GM12878 (cell line): ENCODE results near the gene TRIM60. TPM values are rescaled to one million over a fixed set of nuclear protein-coding genes. Genes with fewer than 3 reads are reported as not detected.

Experiments used
- ATAC-seq: fragments of 200-7000 bp; cut with Tn5 transposase; 3 replicates; pipeline ENCODE4 v1.9.1; 2020; ENCODE audit warnings: mild to moderate bottlenecking, moderate library complexity
- BruUV-seq: library from RNA; stranded (reverse); fragments of 400-500 nt; replicated peaks from 2 replicates; lab custom pipeline; 2021; lab: Mats Ljungman, UMichigan
- CTCF ChIA-PET: fragments of 300-600 bp; sonication (Branson Sonifier 250); formaldehyde crosslinking; extraction: SDS; loops from one replicate; lab custom pipeline; 2021; ENCODE audit warnings: inconsistent platforms; lab: Yijun Ruan, JAX
- POLR2A ChIA-PET: fragments of 350-600 bp; formaldehyde crosslinking; extraction: SDS; loops from one replicate; lab custom pipeline; 2021; ENCODE audit warnings: inconsistent platforms; lab: Charles Lee
- RAD21 ChIA-PET: fragments of 300-600 bp; sonication (Branson Sonifier 250); formaldehyde crosslinking; loops from one replicate; lab custom pipeline; 2023; ENCODE audit warnings: antibody characterized with exemption; ENCODE audit not compliant: unreplicated experiment; lab: Charles Lee
- SMC1A ChIA-PET: fragments of 300-600 bp; sonication (Branson Sonifier 250); formaldehyde crosslinking; loops from one replicate; lab custom pipeline; 2023; ENCODE audit not compliant: unreplicated experiment, uncharacterized antibody; lab: Charles Lee
- DNase-seq: peaks from one replicate; pipeline ENCODE4 v3.0.0-alpha.2; 2011; ENCODE audit warnings: low read depth, low spot score
- FAIRE-seq: peaks from 3 replicates; lab custom pipeline; 2011; peaks lifted over from hg19 to GRCh38; lab: Jason Lieb, UNC
- H2AFZ ChIP-seq: 2 replicates; pipeline ENCODE4 v1.6.0; 2011; ENCODE audit warnings: low read depth, low read length, control low read depth; ENCODE audit not compliant: control insufficient read depth
- H3K27ac ChIP-seq: 2 replicates; pipeline ENCODE4 v1.5.1; 2011; ENCODE audit warnings: control low read depth; ENCODE audit not compliant: control insufficient read depth, insufficient read depth
- H3K27me3 ChIP-seq, 2 experiments: replicated peaks in 1 of 2; 2 replicates each; pipeline versions ENCODE4 v1.6.0 to v1.6.1; 2011; ENCODE audit warnings: low read length in 1 of 2; ENCODE audit not compliant: control insufficient read depth in 2 of 2, insufficient read depth in 2 of 2
- H3K36me3 ChIP-seq, 2 experiments: 2 replicates each; pipeline ENCODE4 v1.5.1; 2011; ENCODE audit warnings: low read length in 1 of 2; ENCODE audit not compliant: control insufficient read depth in 2 of 2, insufficient read depth in 2 of 2
- H3K4me1 ChIP-seq: 2 replicates; pipeline ENCODE4 v1.6.1; 2011; ENCODE audit warnings: mild to moderate bottlenecking, low read length, moderate library complexity, mixed read lengths; ENCODE audit not compliant: control insufficient read depth, insufficient read depth
- H3K4me2 ChIP-seq: 2 replicates; pipeline ENCODE4 v1.6.0; 2011; ENCODE audit warnings: control low read depth; ENCODE audit not compliant: control insufficient read depth, insufficient read depth
- H3K4me3 ChIP-seq: fragments of 200-600 bp; sonication (generic); 2 replicates; pipeline ENCODE4 v1.5.1; 2016
- H3K79me2 ChIP-seq: 2 replicates; pipeline ENCODE4 v1.6.0; 2011; ENCODE audit warnings: low read length; ENCODE audit not compliant: control insufficient read depth, insufficient read depth
- H3K9ac ChIP-seq: 2 replicates; pipeline ENCODE4 v1.8.0; 2011; ENCODE audit warnings: low read length, control low read depth, mixed read lengths; ENCODE audit not compliant: control insufficient read depth, insufficient read depth
- H3K9me3 ChIP-seq: replicated peaks from 3 replicates; pipeline ENCODE4 v1.5.1; 2011; ENCODE audit warnings: mild to moderate bottlenecking, low read length; ENCODE audit not compliant: control insufficient read depth, insufficient read depth
- H4K20me1 ChIP-seq: 2 replicates; pipeline ENCODE4 v1.6.0; 2011; ENCODE audit not compliant: control insufficient read depth, insufficient read depth
- ATF7 ChIP-seq: fragments of 450-650 bp; IDR thresholded peaks from 2 replicates; pipeline ENCODE4 v1.6.1; 2016; ENCODE audit warnings: low read depth, mild to moderate bottlenecking
- CHD1 ChIP-seq: IDR thresholded peaks from 2 replicates; pipeline ENCODE4 v1.6.1; 2012; ENCODE audit warnings: low read depth, low read length, improper control_type of control experiment
- EED ChIP-seq: sonication (generic); IDR thresholded peaks from 2 replicates; pipeline ENCODE4 v1.6.1; 2016; ENCODE audit warnings: antibody characterized with exemption, low read depth
- GABPA ChIP-seq: IDR thresholded peaks from 2 replicates; pipeline ENCODE4 v1.6.1; 2014; ENCODE audit warnings: antibody characterized with exemption, low read depth, mild to moderate bottlenecking, inconsistent platforms
- HDAC2 ChIP-seq: fragments of 200-600 bp; sonication (generic); IDR thresholded peaks from 2 replicates; pipeline ENCODE4 v1.6.1; 2017
- IRF3 ChIP-seq: fragments of 450-650 bp; IDR thresholded peaks from 2 replicates; pipeline ENCODE4 v1.6.1; 2014; ENCODE audit warnings: mild to moderate bottlenecking
- IRF4 ChIP-seq: IDR thresholded peaks from 2 replicates; pipeline ENCODE4 v1.6.1; 2011; ENCODE audit warnings: low read depth, low read length
- KDM1A ChIP-seq: fragments of 200-600 bp; sonication (generic); IDR thresholded peaks from 2 replicates; pipeline ENCODE4 v1.6.1; 2016; ENCODE audit warnings: borderline replicate concordance
- NFXL1 ChIP-seq: fragments of 450-650 bp; IDR thresholded peaks from 2 replicates; pipeline ENCODE4 v1.6.1; 2017; ENCODE audit warnings: antibody characterized with exemption, mild to moderate bottlenecking, borderline replicate concordance
- NFYB ChIP-seq: IDR thresholded peaks from 2 replicates; pipeline ENCODE4 v1.6.1; 2011; ENCODE audit warnings: low read depth, mild to moderate bottlenecking, low read length, improper control_type of control experiment, moderate library complexity; ENCODE audit not compliant: insufficient read depth
- PBX3 ChIP-seq: IDR thresholded peaks from 2 replicates; pipeline ENCODE4 v1.6.1; 2011; ENCODE audit warnings: mild to moderate bottlenecking, low read depth, low read length, moderate library complexity; ENCODE audit not compliant: insufficient replicate concordance
- POLR2A ChIP-seq: IDR thresholded peaks from 2 replicates; pipeline ENCODE4 v1.6.1; 2011; ENCODE audit warnings: low read depth, mild to moderate bottlenecking, low read length
- SREBF1 ChIP-seq: IDR thresholded peaks from 2 replicates; pipeline ENCODE4 v1.6.1; 2012; ENCODE audit warnings: mild to moderate bottlenecking, low read length
- SRF ChIP-seq, 2 experiments: IDR thresholded peaks; 2 replicates each; pipeline ENCODE4 v1.6.1; 2011; ENCODE audit warnings: low read depth in 2 of 2, low read length in 2 of 2, mild to moderate bottlenecking in 1 of 2, moderate library complexity in 1 of 2
- WGBS: methylation state at CpG from one replicate; pipeline ENCODE4 v1.1.6; 2016; ENCODE audit warnings: low lambda C conversion rate; ENCODE audit not compliant: insufficient replicate concordance, insufficient coverage; ENCODE audit errors: missing lambda C conversion rate; 5-methylcytosine and 5-hydroxymethylcytosine counted together
- in situ Hi-C: fragments of 300-500 bp; cut with MboI; formaldehyde crosslinking; loops from 9 replicates; pipeline ENCODE4 v1.14.3; 2018; ENCODE audit warnings: mixed read lengths
- intact Hi-C: fragments of 100-400 bp; cut with micrococcal nuclease; formaldehyde crosslinking; loops from one replicate; pipeline ENCODE4 v1.14.2; 2022; ENCODE audit not compliant: unreplicated experiment
- polyA plus RNA-seq, 11 experiments: library from polyadenylated mRNA; depleted of rRNA in 4 of 11; unstranded in 6 of 11; stranded (reverse) in 5 of 11; fragments of >200 nt; fragmentation: Nextera tagmentation in 4 of 11; fragmentation: Illumina TruSeq in 1 of 11; extraction: Ambion mirVana in 4 of 11; extraction: Trizol in 1 of 11; gene quantifications; 1 replicate in 1 of 11; 2 replicates in 10 of 11; pipeline versions ENCODE4 v1.2.1 to v1.2.3, GENCODE V29; 2011 to 2016; ENCODE audit warnings: inconsistent platforms in 2 of 11, missing spikeins in 2 of 11, low read depth in 1 of 11
- total RNA-seq, 4 experiments: library from RNA; depleted of rRNA in 3 of 4; stranded (reverse); fragments of >200 nt in 3 of 4; fragmentation: Illumina TruSeq in 1 of 4; extraction: Trizol in 1 of 4; gene quantifications; 2 replicates each; pipeline versions ENCODE4 v1.2.1 to v1.2.3, GENCODE V29; 2013 to 2021
- TF ChIP-seq, protein P1 (sequence below): fragments of 450-650 bp; IDR thresholded peaks from 2 replicates; pipeline ENCODE4 v1.6.1; 2016; ENCODE audit warnings: mild to moderate bottlenecking
- TF ChIP-seq, protein P2 (sequence below): fragments of 450-650 bp; IDR thresholded peaks from 2 replicates; pipeline ENCODE4 v1.6.1; 2018; ENCODE audit warnings: borderline replicate concordance, mild to moderate bottlenecking; ENCODE audit not compliant: partially characterized antibody

TRIM60 gene
- total and polyA plus RNA-seq, 10 of the 15 experiments (the other 5 are each of a cell fraction or from before 2014, with no cell fraction given) = not detected

DNA sequence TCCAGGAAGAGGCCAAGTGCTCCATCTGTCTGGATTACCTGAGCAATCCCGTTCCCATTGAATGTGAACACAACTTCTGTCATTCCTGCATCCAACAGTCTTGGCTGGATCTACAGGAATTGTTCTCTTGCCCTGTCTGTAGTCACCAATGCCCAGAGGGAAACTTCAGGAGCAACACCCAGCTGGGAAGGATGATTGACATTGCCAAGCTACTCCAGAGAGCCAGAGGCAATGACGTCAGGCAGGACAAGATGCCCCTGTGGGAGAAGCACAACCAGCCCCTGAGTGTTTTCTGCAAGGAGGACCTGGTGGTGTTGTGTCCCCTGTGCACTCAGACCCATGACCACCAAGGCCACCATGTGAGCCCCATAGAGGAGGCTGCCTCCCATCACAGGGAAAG is 21.3 kb upstream of the TRIM60 start:
- H2AFZ ChIP-seq = no peak overlapping the region
- no TSS peak for BruUV-seq
- no peak for ATAC-seq
- no peak overlapping the region for H3K27ac ChIP-seq
- H3K36me3 ChIP-seq = no peaks in the 10 kb centered on the region
- no peaks in the 10 kb centered on the region for H3K79me2 ChIP-seq
- TF ChIP-seq POLR2A (no peak), NFXL1 (no peak), KDM1A (no peak), HDAC2 (no peak), SRF (IDR thresholded peaks at IDR 0.05; ENCODE audit: low read depth in 2 of 2, low read length in 2 of 2) (no peak), ATF7 (no peak), IRF4 (no peak), PBX3 (no peak), EED (no peak), NFYB (no peak), SREBF1 (no peak), CHD1 (no peak), GABPA (no peak), IRF3 (no peak)
- TF ChIP-seq, protein P1, sequence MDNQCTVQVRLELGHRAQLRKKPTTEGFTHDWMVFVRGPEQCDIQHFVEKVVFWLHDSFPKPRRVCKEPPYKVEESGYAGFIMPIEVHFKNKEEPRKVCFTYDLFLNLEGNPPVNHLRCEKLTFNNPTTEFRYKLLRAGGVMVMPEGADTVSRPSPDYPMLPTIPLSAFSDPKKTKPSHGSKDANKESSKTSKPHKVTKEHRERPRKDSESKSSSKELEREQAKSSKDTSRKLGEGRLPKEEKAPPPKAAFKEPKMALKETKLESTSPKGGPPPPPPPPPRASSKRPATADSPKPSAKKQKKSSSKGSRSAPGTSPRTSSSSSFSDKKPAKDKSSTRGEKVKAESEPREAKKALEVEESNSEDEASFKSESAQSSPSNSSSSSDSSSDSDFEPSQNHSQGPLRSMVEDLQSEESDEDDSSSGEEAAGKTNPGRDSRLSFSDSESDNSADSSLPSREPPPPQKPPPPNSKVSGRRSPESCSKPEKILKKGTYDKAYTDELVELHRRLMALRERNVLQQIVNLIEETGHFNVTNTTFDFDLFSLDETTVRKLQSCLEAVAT = no peak
- TF ChIP-seq, protein P2, sequence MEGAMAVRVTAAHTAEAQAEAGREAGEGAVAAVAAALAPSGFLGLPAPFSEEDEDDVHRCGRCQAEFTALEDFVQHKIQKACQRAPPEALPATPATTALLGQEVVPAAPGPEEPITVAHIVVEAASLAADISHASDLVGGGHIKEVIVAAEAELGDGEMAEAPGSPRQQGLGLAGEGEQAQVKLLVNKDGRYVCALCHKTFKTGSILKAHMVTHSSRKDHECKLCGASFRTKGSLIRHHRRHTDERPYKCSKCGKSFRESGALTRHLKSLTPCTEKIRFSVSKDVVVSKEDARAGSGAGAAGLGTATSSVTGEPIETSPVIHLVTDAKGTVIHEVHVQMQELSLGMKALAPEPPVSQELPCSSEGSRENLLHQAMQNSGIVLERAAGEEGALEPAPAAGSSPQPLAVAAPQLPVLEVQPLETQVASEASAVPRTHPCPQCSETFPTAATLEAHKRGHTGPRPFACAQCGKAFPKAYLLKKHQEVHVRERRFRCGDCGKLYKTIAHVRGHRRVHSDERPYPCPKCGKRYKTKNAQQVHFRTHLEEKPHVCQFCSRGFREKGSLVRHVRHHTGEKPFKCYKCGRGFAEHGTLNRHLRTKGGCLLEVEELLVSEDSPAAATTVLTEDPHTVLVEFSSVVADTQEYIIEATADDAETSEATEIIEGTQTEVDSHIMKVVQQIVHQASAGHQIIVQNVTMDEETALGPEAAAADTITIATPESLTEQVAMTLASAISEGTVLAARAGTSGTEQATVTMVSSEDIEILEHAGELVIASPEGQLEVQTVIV = no peak
- TF ChIP-seq, all 136 proteins: peak for 0
- Histone ChIP-seq H3K9ac (no peak overlapping the region), H3K4me1 (no peaks in the 10 kb centered on the region), H3K27me3 (peaks cover 0 to 3% of the 10 kb centered on the region in 2 experiments; a peak in 1 of 4 replicates), H4K20me1 (no peaks in the 10 kb centered on the region), H3K4me2 (no peak overlapping the region), H3K4me3 (no peak overlapping the region), H3K9me3 (no peaks in the 10 kb centered on the region)
- POLR2A ChIA-PET = interaction anchor here (0.6 kb wide), 1 partner anchor 27 kb away, joined by 5 read pairs; no protein-coding TSS in a partner anchor
- in situ Hi-C loops (no loop called here), intact Hi-C loops (no loop called here)
- FAIRE-seq (no peak), DNase-seq (no peak)
- 42% methylated on average over 2 of the region's 2 CpGs for WGBS
- CTCF ChIA-PET = no interaction called here
- SMC1A ChIA-PET = no interaction called here
- RAD21 ChIA-PET = no interaction called here
